Measurements from ENCODE around the gene ZFP37. TPM values are rescaled to one million over a fixed set of nuclear protein-coding genes. Genes with fewer than 3 reads are reported as not detected.

ZFP37 gene
- total and polyA plus RNA-seq, 2 of the 4 experiments (the other 2 are of a cell fraction): 0.84 to 3.6 TPM

Other genes with a start within 250 kb of the ZFP37 start
- not detected in 2 replicates for gene SLC46A2, start 165.8 kb downstream of the ZFP37 start, total RNA-seq (2012; rRNA removed)
- gene SLC46A2, start 165.8 kb downstream of the ZFP37 start, polyA plus RNA-seq (2012; rRNA removed): not detected in 2 replicates
- gene ZNF883, start 44.5 kb downstream of the ZFP37 start, total RNA-seq (2012; rRNA removed): 0.54 and 0.83 TPM in 2 replicates
- gene ZNF883, start 44.5 kb downstream of the ZFP37 start, polyA plus RNA-seq (2012; rRNA removed): 0.32 and 0.51 TPM in 2 replicates
- 5.8 and 7.2 TPM in 2 replicates for gene SLC31A2, start 94.3 kb upstream of the ZFP37 start, total RNA-seq (2012; rRNA removed)
- 5.1 and 6.3 TPM in 2 replicates for gene SLC31A2, start 94.3 kb upstream of the ZFP37 start, polyA plus RNA-seq (2012; rRNA removed)
- 25.5 and 25.6 TPM in 2 replicates for gene FKBP15, start 164.6 kb upstream of the ZFP37 start, total RNA-seq (2012; rRNA removed)
- gene FKBP15, start 164.6 kb upstream of the ZFP37 start, polyA plus RNA-seq (2012; rRNA removed): 20.1 and 20.4 TPM in 2 replicates
- 23.3 and 27.5 TPM in 2 replicates for gene SLC31A1, start 164.8 kb upstream of the ZFP37 start, total RNA-seq (2012; rRNA removed)
- gene SLC31A1, start 164.8 kb upstream of the ZFP37 start, polyA plus RNA-seq (2012; rRNA removed): 16.4 and 17.9 TPM in 2 replicates
- gene CDC26, start 218.8 kb upstream of the ZFP37 start, total RNA-seq (2012; rRNA removed): 16.5 and 49.2 TPM in 2 replicates
- gene CDC26, start 218.8 kb upstream of the ZFP37 start, polyA plus RNA-seq (2012; rRNA removed): 27.4 and 32.7 TPM in 2 replicates
- gene PRPF4, start 218.9 kb upstream of the ZFP37 start, total RNA-seq (2012; rRNA removed): 32.5 and 38.0 TPM in 2 replicates
- gene PRPF4, start 218.9 kb upstream of the ZFP37 start, polyA plus RNA-seq (2012; rRNA removed): 20.7 and 21.4 TPM in 2 replicates
- gene RNF183, start 246.7 kb upstream of the ZFP37 start, total RNA-seq (2012; rRNA removed): not detected in 2 replicates
- gene RNF183, start 246.7 kb upstream of the ZFP37 start, polyA plus RNA-seq (2012; rRNA removed): not detected in 2 replicates

Measured in IMR-90 (cell line).